A673 (cell line): Measurements from ENCODE around the gene ACP4.

Experiments used
- CTCF ChIP-seq: fragments of 300-800, 200-600 bp; sonication (generic); conservative IDR thresholded peaks from 2 replicates; pipeline ENCODE4 v1.5.1; 2017; ENCODE audit warnings: low read depth, mild to moderate bottlenecking, antibody characterized with exemption, low read length, moderate library complexity, mixed read lengths
- EZH2 ChIP-seq: fragments of 200-600 bp; sonication (generic); IDR thresholded peaks from 2 replicates; pipeline ENCODE4 v1.6.1; 2017; ENCODE audit warnings: borderline replicate concordance, low read depth, mild to moderate bottlenecking, mixed read lengths, antibody characterized with exemption, low read length; ENCODE audit not compliant: poor library complexity, severe bottlenecking

GRCh38 chr19:50839712-50840655, 49.8 kb downstream of the ACP4 start:
- no peak for TF ChIP-seq CTCF
- TF ChIP-seq EZH2: no peak
